IPS-15b (cell line): ENCODE measurements around the gene NFIX.

Source experiments
- H3K27me3 ChIP-seq: one replicate; pipeline ENCODE4 v1.6.1; 2013; ENCODE audit warnings: low read length; ENCODE audit not compliant: control insufficient read depth, insufficient read depth
- H3K36me3 ChIP-seq: one replicate; pipeline ENCODE4 v1.6.1; 2013; ENCODE audit warnings: low read length; ENCODE audit not compliant: control insufficient read depth, insufficient read depth
- H3K4me1 ChIP-seq: one replicate; pipeline ENCODE4 v1.6.1; 2013; ENCODE audit warnings: mild to moderate bottlenecking, low read length; ENCODE audit not compliant: control insufficient read depth, insufficient read depth
- H3K4me3 ChIP-seq: one replicate; pipeline ENCODE4 v1.5.1; 2013; ENCODE audit warnings: low read depth, low read length
- H3K9ac ChIP-seq: one replicate; pipeline ENCODE4 v1.6.1; 2013; ENCODE audit warnings: low read depth, mild to moderate bottlenecking, low read length
- H3K9me3 ChIP-seq: one replicate; pipeline ENCODE4 v1.6.1; 2013; ENCODE audit warnings: mild to moderate bottlenecking, low read length; ENCODE audit not compliant: control insufficient read depth, insufficient read depth

The NFIX gene

DNA sequence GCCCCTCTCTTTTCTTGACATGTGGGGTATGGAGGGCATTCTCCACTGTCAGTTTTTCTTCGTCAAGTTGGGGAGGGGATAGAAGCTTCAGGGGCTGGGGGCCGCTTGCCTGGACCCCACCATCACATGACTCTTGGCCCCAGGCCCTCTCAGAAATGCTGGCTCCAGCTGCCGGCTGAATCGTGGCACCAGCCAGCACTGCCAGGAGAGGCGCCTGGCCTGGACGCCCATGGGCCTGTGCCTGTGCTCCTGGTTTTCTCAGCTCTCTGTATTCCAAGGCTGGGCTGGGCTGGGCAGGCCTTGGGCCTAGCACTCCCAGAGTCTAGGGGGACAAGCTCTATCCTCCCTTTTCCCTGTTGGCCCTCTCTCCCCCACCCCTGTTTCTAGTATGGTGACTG, 68.8 kb downstream of the NFIX start:
- no peaks in the 10 kb centered on the region for H3K4me1 ChIP-seq
- H3K9ac ChIP-seq: no peak overlapping the region
- H3K36me3 ChIP-seq: no peaks in the 10 kb centered on the region
- H3K27me3 ChIP-seq: peaks cover 50% of the 10 kb centered on the region
- H3K4me3 ChIP-seq: no peak overlapping the region
- no peaks in the 10 kb centered on the region for H3K9me3 ChIP-seq

DNA sequence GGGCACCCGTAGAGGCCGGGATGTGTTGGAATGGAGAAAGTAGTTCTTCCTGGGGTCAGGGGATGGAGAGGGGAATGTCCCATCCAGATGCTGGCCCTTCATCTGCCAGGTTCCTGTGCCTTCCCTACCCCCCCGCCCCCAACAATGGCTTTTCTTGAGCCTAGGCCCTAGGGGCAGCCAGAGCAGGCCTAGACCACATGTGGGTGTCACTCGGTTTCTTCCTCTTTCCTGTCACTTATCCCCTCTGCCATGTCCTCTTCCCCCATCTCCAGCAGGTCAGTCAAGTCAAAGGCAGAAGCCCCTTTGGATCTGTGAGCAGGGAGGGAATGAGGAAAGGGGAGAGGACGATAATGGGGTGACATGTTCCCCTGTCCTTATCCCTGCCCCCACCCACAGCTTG, 71.0 kb downstream of the NFIX start:
- H3K4me3 ChIP-seq: no peak overlapping the region
- H3K9me3 ChIP-seq: no peaks in the 10 kb centered on the region
- no peak overlapping the region for H3K9ac ChIP-seq
- H3K4me1 ChIP-seq: no peaks in the 10 kb centered on the region
- no peaks in the 10 kb centered on the region for H3K36me3 ChIP-seq
- peaks cover 33% of the 10 kb centered on the region for H3K27me3 ChIP-seq

DNA sequence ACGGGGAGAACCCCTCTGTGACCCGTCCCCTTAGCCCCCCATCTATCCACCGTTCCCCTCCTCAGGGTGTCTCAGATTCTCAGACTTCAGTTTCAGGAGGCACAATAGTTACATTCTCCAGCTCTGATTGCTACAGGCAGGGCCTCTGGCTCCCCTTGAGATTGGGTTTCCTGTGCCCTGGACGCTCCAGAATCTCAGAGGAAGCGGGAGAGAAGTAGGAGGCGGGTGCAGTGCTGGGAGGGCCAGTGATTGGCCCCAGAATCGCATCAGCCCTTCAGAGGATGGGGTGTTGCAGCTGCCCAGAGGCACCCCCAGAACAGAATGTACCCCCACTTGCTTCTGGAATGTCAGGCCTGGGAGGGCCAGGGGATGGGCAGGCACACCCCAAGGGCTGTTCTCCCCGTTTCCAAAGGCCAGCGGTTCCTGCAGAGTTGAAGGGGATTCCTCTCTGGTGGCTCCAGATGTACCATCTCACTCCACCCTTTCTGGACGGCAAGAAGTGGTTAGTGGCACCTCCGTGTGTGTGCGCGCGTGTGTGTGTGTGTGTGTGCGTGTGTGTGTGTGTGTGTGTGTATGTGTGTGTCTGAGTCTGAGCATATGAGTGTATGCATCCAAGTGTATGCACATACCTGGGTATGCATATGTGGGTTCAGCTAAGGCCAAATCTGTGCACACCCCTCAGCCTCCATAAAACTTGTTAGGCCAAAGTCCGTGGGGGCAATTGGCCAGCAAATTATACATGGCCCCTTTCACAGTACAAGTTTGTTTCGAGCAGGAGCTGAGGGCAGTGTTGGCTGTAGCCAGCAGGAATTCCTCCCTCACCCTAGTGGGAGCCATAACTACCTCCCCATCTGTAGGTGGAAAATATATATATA, 71.9 kb downstream of the NFIX start:
- Histone ChIP-seq H3K36me3 (no peaks in the 10 kb centered on the region), H3K4me3 (no peak overlapping the region), H3K27me3 (peaks cover 25% of the 10 kb centered on the region), H3K4me1 (no peaks in the 10 kb centered on the region), H3K9ac (no peak overlapping the region), H3K9me3 (no peaks in the 10 kb centered on the region)

- H3K9me3 ChIP-seq: no peaks in the 10 kb centered on the region
- no peak overlapping the region for H3K4me3 ChIP-seq
- H3K36me3 ChIP-seq: no peaks in the 10 kb centered on the region
- H3K27me3 ChIP-seq: peaks cover 14% of the 10 kb centered on the region
- no peaks in the 10 kb centered on the region for H3K4me1 ChIP-seq
- no peak overlapping the region for H3K9ac ChIP-seq
These were observed 73.0 kb downstream of the NFIX start for GRCh38 chr19:13068085-13068846.

GRCh38 chr19:13069415-13070359, 74.4 kb downstream of the NFIX start:
- H3K36me3 ChIP-seq: no peaks in the 10 kb centered on the region
- no peak overlapping the region for H3K9ac ChIP-seq
- H3K4me1 ChIP-seq: no peaks in the 10 kb centered on the region
- peaks cover 8% of the 10 kb centered on the region for H3K27me3 ChIP-seq
- H3K9me3 ChIP-seq: no peaks in the 10 kb centered on the region
- H3K4me3 ChIP-seq: no peak overlapping the region

GRCh38 chr19:13070425-13071140, 75.3 kb downstream of the NFIX start:
- no peak overlapping the region for H3K9ac ChIP-seq
- H3K9me3 ChIP-seq: no peaks in the 10 kb centered on the region
- no peak overlapping the region for H3K4me3 ChIP-seq
- H3K27me3 ChIP-seq: peaks cover 10% of the 10 kb centered on the region
- no peaks in the 10 kb centered on the region for H3K4me1 ChIP-seq
- no peaks in the 10 kb centered on the region for H3K36me3 ChIP-seq

- H3K4me1 ChIP-seq: no peaks in the 10 kb centered on the region
- no peaks in the 10 kb centered on the region for H3K9me3 ChIP-seq
- peaks cover 17% of the 10 kb centered on the region for H3K27me3 ChIP-seq
- H3K36me3 ChIP-seq: no peaks in the 10 kb centered on the region
- no peak overlapping the region for H3K9ac ChIP-seq
- H3K4me3 ChIP-seq: no peak overlapping the region
These were observed 76.3 kb downstream of the NFIX start for GRCh38 chr19:13071444-13072187.

DNA sequence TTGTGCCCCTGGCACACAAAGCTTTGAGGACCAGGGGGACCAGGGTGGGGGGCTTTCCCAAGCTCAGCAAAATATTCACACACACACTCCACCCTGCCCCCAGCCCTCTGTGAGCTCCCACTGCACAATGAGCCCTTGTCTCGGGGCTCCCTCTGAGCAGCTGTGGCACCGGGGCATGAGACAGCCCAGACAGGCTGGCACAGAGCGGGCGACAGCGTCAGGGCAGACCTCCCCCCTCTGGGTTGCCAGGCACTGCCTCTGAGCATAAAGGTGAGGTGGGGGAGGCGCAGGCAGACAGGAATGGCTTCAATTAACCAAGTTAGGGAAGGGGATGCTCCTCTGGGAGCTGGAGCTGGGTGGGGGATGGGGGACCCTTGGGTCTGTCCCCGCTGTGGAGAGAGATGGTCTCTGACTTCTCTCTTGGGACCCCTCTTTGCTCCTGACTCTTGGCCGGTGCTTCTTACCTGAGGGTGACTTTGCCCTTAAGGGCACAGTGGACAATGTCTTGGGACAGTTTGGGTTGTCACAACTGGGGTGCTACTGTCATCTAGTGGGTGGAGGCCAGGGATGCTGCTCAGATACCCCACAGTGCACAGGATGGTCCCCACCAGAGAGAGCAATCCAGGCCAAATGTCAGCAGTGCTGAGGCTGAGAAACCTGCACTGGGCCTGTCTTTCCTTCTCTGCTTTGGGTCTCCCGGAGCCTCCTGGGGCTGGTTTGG, 77.1 kb downstream of the NFIX start:
- H3K27me3 ChIP-seq: peaks cover 15% of the 10 kb centered on the region
- H3K36me3 ChIP-seq: no peaks in the 10 kb centered on the region
- no peaks in the 10 kb centered on the region for H3K9me3 ChIP-seq
- no peak overlapping the region for H3K9ac ChIP-seq
- no peaks in the 10 kb centered on the region for H3K4me1 ChIP-seq
- H3K4me3 ChIP-seq: no peak overlapping the region

DNA sequence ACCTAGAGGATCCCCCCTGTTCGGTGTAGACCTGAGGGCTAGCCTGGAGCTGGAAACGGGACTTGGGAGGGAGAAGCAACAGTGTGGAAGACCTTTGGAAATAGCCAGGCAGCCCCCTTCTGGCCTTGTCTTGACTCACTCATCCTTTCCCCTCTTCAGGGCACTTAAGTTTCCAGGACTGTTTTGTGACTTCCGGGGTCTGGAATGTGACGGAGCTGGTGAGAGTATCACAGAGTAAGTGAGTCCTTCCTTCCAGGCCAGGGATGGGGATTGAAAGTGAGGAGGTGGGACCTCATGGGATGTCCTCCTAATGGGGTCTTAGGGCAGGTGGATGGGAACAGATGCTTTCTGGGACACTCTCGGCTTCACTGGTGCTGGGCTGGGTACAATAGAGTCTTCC, 78.0 kb downstream of the NFIX start:
- peaks cover 15% of the 10 kb centered on the region for H3K27me3 ChIP-seq
- no peak overlapping the region for H3K9ac ChIP-seq
- H3K4me1 ChIP-seq: peaks cover 7% of the 10 kb centered on the region
- H3K36me3 ChIP-seq: no peaks in the 10 kb centered on the region
- no peak overlapping the region for H3K4me3 ChIP-seq
- H3K9me3 ChIP-seq: no peaks in the 10 kb centered on the region

- Histone ChIP-seq H3K4me3 (no peak overlapping the region), H3K9ac (no peak overlapping the region), H3K4me1 (peaks cover 13% of the 10 kb centered on the region), H3K36me3 (no peaks in the 10 kb centered on the region), H3K9me3 (no peaks in the 10 kb centered on the region), H3K27me3 (peaks cover 18% of the 10 kb centered on the region)
These were observed 79.1 kb downstream of the NFIX start for GRCh38 chr19:13074378-13074777.
